SH-SY5Y (cell line): ENCODE measurements around the gene GGCX.

Experiments
- GATA2 ChIP-seq: IDR thresholded peaks from 2 replicates; pipeline ENCODE4 v1.6.1; 2011; ENCODE audit warnings: mild to moderate bottlenecking, low read depth, low read length
- GATA3 ChIP-seq: IDR thresholded peaks from 2 replicates; pipeline ENCODE4 v1.6.1; 2011; ENCODE audit warnings: low read depth, mild to moderate bottlenecking, low read length, moderate library complexity

- TF ChIP-seq GATA3 = no peak
- TF ChIP-seq GATA2 = no peak
Measured at GRCh38 chr2:85577063-85577385, 15.7 kb upstream of the GGCX start.
